Stimulated activated CD4-positive, alpha-beta T cell treated with anti-CD3 and anti-CD28 coated beads, Interleukin-1b, Interleukin-23, amount 100 ng/mL, for 4 hours (primary cell): ENCODE measurements around the gene ARFRP1.

Source experiments
- DNase-seq, 2 donors: peaks; one replicate each; pipeline ENCODE4 v3.0.0-alpha.2; 2020; ENCODE audit warnings: low read depth in 2 of 2

ARFRP1 gene

DNA sequence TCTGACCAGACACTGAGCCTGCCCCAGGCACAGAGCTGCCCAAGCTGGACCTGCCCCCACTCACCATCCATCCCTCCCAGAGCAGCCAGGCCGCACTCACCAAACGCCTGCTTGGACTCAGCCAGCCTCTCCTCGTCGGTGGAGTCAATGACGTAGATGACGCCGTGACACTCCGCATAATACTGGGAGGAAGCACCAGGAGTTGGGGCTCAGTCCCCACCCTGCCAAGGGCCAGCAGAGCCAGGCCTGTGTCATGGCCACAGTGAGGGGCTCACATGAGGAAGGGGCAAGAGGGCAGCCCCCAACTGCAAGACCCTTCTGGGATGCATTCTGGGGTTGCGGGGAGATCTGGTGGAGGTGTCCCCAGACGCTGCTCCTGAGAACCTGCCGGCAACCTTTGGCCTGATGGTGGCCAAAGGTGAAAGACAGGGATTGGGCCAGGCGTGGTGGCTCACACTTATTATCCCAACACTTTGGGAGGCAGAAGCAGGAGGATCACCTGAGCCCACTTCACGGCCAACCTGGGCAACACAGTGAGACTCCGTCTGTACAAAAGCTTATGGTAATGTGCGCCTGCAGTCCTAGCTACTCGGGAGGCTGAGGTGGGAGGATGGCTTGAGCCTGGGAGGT lies 5.6 kb downstream of the ARFRP1 start:
- no peak for DNase-seq

DNA sequence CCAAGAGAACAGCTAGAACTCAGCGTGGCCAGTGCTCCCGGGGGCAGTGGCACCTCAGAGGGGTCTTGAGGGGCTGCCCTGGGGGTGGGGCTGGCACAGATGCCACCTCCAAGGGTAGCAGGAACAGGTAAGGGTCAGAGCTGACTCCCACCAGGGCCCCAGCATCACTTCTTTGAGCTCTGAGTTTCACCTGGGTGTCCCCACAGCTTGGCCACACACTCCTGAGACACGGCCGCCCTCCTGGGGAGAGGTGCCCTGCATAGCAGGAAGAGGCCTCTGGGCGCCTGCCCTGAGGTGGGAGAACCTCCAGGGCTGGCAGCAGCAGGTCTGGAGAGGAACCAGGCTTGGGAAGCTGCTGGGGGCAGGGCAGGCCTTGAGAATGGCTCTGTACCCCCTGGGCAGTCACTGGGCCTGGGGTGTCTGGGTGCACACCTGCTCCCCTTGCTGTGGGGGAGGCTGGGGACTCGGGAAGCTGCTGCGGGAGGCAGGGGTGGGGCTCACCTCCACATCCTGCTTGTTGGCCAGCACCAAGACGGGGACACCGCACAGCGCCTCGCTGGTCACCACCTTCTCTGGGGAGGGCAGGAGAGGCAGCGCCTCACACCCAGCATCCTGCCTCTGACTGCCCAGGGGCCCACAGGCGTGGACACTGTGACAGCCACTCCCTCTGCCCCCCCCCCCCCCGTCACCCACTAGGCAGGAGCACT lies 6.3 kb downstream of the ARFRP1 start:
- DNase-seq = no peak

DNA sequence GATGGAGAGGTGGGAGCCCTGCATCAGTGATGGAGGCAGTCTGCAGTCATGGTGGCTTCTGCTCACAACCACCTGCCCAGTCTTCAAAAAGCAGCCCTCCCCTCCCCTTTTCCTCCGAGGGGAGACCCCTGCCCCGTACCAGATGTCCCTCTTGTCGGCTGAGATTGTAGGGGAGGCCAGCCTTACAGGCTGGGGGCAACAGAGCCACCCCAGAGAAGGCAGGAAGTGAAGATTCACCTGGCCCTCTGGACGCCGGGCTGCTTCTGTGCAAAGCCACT lies 6.8 kb downstream of the ARFRP1 start:
- DNase-seq = no peak

DNA sequence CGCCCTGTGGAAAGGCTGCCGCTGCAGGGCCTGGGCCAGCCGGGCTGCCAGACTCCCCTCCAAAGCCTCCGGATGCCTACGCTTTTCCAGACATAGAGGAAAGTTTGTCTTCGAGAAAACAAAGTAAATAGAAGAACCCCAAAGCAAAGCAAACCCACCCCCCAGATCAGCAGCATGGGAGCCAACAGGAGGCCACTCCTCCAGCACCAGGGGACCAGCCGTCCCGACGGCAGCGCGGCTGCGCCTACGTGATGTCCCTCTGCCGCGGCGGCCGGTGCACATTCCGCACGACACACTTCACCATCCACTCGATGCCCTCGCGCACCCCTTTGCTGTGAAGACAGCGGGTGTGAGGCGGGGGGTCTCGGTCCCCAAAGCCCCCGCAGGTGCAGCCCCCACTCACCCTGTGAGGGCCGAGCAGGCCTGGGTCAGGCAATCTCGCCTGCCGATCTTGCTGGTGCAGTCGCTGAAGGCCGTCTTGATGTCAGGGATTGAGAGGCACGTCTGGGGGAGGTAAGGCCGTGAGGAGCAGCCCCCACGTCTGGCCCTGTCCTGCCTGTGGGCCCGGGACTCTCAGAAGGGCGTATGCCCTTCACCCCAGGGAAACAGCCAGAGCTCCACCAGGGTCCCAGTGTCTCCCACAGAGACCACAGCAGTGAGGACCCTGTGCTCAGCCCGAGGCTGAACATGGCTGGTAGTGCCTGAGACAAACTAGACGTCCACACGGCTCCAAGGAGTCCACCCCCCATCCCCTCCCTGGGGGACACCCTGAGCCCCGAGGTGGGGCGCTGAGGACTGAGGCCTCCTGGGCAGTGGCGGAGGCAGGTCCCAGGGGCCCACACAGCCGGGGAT lies 7.4 kb downstream of the ARFRP1 start:
- no peak for DNase-seq

DNA sequence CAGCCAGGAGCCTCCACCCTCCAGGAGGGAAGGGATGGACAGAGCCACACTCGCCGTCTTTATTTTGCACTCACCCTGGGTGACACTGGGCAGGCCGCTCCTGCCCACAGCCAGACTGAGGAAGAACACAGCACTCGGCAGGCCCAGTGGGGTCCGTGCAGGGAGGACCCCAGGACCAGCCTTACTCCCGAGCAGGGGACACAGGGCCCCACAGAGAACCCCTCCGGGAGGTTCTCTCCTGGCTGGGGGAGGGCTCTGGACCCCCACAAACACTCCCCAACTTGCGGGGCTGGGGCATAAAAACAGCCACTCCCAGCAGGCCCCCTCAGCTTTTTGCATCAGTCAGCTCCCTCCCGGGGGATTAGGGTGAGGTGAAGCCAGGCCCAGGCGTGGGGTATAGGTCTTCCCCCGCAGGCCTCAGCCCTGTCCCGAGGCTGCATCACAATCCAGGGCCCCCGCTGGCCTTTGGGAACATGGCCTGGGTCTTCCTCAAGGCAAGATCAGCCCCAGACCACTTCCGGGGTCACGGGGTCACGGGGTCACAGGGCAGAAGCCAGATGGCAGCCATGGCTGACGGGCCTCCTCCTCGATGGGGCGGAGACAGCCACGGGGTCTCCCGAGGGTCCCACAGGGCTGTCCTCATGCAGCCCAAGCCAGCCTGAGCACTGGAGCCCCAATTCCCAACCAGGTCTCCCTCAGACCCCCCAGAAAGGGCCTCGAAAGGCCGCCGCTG lies 8.1 kb downstream of the ARFRP1 start:
- no peak for DNase-seq

DNA sequence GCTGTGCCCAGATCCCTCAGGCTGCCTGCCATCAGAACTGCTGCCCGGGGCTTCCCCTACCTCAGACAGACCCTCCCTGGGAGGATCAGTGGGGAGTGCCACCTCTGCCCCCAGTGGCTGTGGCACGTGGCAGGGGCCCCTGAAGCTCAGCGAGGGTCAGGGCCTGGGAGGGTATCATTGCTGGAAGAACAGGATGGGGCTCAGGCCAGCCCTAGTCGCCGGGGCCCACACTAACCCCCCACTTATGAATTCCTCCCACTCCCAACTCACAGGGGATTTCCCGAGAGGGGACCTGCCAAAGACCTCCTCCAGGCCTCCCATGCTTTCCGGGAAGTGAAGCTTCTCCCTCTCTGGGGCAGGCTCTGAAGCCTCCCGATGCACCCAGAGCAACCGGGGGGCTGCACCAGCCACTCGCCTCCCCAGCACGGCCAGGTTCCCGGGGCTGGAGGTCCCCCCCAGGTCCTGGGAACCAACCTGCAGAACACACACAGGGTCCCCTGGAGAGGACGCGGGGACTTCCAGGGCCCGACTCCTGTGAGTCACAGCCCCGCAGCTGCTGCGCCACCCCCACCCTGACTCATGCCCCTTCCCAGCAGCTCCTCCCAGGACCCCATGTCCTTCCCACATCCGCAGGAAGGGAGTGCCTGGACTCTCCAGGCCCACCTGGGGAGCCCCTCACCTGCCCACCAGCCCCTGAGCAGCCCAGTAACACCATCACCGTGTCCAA lies 8.9 kb downstream of the ARFRP1 start:
- peak in 1 of 2 donors; percentile 62 for DNase-seq

DNA sequence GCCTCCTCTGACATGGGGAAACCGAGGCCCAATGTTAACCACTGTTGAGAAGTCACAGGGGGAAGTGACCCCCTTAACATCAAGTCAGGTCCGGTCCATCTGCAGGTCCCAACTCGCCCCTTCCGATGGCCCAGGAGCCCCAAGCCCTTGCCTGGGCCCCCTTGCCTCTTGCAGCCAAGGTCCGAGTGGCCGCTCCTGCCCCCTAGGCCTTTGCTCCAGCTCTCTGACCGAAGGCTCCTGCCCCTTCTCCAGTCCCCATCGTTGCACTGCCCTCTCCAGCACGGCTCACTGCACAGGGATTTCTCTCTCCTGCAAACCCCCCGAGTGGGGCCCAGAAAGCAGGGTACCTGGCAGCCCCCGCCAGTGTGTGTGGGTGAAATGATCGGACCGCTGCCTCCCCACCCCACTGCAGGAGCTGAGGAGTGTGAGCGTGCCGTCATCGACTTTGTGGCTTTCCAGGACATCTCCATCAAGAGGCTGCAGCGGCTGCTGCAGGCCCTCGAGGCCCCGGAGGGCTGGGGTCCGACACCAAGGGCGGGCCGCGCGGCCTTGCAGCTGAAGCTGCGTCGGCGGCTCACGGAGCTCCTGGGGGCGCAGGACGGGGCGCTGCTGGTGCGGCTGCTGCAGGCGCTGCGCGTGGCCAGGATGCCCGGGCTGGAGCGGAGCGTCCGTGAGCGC lies 9.8 kb downstream of the ARFRP1 start:
- DNase-seq = no peak

DNA sequence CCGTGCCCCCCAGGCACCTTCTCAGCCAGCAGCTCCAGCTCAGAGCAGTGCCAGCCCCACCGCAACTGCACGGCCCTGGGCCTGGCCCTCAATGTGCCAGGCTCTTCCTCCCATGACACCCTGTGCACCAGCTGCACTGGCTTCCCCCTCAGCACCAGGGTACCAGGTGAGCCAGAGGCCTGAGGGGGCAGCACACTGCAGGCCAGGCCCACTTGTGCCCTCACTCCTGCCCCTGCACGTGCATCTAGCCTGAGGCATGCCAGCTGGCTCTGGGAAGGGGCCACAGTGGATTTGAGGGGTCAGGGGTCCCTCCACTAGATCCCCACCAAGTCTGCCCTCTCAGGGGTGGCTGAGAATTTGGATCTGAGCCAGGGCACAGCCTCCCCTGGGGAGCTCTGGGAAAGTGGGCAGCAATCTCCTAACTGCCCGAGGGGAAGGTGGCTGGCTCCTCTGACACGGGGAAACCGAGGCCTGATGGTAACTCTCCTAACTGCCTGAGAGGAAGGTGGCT lies 10.4 kb downstream of the ARFRP1 start:
- DNase-seq = no peak

DNA sequence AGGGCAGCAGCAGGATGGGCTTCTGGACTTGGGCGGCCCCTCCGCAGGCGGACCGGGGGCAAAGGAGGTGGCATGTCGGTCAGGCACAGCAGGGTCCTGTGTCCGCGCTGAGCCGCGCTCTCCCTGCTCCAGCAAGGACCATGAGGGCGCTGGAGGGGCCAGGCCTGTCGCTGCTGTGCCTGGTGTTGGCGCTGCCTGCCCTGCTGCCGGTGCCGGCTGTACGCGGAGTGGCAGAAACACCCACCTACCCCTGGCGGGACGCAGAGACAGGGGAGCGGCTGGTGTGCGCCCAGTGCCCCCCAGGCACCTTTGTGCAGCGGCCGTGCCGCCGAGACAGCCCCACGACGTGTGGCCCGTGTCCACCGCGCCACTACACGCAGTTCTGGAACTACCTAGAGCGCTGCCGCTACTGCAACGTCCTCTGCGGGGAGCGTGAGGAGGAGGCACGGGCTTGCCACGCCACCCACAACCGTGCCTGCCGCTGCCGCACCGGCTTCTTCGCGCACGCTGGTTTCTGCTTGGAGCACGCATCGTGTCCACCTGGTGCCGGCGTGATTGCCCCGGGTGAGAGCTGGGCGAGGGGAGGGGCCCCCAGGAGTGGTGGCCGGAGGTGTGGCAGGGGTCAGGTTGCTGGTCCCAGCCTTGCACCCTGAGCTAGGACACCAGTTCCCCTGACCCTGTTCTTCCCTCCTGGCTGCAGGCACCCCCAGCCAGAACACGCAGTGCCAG lies 11.0 kb downstream of the ARFRP1 start, which contains the start of gene TNFRSF6B:
Gene TNFRSF6B, plus strand, starts transcription at position 25 of the 729 bp plus-strand sequence. Its CDS starts 116 bp downstream, at position 141.
- DNase-seq = no peak

DNA sequence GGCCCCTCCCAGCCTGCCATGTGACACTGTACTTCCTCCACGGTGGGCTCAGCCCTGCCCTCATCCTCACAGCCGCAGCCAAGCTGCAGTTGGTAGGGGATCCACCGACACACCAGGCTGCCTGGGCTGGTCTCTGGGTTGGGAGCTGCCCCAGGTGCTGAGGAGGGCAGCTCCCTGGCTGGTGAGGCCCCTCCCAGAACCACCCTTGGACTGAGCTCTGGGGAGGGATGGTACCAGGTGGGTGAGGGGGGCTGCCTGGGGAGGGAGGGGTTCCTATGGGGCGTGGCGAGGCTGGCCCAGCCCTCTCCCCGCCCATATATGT lies 11.5 kb downstream of the ARFRP1 start:
- no peak for DNase-seq

DNA sequence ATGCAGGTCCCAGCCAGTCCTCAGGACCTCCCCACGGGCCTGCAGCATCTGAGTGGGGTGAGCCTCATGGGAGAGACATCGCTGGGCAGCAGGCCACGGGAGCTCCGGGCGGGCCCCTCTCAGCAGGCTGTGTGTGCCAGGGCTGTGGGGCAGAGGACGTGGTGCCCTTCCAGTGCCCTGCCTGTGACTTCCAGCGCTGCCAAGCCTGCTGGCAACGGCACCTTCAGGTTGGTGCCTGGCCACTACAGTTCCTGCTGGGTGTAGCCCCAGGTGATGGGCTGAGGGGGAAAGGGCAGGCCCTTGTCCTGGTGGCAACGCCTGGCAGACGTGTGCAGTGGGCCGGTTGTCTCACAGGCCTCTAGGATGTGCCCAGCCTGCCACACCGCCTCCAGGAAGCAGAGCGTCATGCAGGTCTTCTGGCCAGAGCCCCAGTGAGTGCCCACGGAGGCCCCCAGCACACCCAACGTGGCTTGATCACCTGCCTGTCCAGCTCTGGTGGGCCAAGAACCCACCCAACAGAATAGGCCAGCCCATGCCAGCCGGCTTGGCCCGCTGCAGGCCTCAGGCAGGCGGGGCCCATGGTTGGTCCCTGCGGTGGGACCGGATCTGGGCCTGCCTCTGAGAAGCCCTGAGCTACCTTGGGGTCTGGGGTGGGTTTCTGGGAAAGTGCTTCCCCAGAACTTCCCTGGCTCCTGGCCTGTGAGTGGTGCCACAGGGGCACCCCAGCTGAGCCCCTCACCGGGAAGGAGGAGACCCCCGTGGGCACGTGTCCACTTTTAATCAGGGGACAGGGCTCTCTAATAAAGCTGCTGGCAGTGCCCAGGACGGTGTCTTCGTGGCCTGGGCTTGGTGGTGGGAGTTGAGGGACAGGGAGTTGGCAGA lies 12.1 kb downstream of the ARFRP1 start:
- DNase-seq = no peak

DNA sequence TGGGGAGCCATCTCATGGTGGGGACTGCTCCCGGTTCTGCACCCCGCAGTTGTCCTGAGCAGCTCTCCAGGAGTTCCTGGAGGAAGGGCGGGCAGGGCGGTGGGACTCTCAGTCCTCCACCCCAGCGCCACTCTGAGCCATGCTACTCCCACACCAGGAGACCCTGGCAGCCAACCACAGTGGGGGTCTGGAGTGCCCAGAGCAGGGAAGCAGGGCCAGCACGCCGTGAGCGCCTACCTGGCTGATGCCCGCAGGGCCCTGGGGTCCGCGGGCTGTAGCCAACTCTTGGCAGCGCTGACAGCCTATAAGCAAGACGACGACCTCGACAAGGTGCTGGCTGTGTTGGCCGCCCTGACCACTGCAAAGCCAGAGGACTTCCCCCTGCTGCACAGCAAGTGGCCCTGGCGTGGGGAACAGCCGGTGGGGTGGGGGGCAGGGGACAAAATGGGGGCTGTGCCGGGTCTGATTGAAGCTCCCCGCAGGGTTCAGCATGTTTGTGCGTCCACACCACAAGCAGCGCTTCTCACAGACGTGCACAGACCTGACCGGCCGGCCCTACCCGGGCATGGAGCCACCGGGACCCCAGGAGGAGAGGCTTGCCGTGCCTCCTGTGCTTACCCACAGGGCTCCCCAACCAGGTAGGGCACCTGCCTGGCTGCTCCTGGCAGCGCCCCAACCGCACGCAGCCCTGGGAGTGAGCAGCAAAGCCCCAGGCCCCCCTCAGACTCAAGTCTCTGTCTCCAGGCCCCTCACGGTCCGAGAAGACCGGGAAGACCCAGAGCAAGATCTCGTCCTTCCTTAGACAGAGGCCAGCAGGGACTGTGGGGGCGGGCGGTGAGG lies 13.0 kb downstream of the ARFRP1 start:
- DNase-seq = no peak

DNA sequence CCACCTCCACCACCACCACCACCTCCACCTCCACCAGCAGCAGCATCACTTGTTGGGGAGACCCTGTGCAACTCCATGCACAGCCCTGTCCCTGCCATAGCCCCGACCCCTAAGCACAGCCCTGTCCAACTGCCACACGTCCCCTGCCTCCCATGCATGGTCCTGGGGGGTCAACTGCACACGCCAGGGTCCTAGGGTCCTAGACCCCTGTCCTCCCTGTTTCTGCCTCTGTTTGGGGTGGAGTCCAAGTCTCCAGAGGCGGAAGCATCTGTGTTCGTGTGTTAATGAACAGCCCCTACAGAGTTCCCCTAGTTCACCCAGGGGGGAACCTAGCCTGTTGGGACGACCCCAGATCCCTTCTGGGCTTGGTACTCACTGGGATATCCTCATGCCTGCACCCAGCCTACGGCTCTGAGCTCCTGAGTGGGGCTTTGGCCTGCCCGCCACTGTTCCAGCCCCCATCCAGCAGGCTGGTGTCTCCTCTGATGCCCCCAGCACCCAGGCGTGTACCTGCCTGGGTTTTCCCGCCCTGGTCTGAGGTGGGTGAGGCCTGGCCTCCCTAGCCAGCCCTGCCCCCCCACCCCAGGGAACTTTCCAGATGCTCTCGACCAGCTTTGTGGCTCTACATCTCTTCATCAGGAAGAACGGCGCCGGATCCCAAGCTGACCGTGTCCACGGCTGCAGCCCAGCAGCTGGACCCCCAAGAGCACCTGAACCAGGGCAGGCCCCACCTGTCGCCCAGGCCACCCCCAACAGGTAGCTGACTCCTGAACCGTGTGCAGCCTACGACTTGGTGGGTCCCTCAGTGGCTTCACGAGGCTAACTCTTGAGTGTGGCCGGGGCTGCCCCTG lies 13.8 kb downstream of the ARFRP1 start:
- DNase-seq = no peak

DNA sequence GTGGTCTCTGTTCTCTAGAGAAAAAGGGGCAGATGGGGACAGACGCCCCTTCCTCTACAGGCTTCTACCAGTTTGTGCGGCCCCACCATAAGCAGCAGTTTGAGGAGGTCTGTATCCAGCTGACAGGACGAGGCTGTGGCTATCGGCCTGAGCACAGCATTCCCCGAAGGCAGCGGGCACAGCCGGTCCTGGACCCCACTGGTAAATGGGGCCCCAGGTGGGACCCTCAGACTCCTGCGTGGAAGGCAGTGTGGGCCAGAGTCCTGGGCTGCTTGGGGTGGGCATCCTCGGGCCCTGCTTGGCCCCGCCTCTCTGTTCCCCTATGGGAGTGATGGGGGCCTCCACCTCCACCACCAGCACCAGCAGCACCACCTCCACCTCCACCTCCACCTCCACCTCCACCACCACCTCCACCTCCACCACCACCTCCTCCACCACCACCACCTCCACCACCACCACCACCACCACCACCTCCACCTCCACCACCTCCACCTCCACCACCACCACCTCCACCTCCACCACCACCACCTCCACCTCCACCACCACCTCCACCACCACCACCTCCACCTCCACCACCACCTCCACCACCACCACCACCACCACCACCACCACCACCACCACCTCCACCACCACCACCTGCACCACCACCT lies 14.6 kb downstream of the ARFRP1 start:
- no peak for DNase-seq

DNA sequence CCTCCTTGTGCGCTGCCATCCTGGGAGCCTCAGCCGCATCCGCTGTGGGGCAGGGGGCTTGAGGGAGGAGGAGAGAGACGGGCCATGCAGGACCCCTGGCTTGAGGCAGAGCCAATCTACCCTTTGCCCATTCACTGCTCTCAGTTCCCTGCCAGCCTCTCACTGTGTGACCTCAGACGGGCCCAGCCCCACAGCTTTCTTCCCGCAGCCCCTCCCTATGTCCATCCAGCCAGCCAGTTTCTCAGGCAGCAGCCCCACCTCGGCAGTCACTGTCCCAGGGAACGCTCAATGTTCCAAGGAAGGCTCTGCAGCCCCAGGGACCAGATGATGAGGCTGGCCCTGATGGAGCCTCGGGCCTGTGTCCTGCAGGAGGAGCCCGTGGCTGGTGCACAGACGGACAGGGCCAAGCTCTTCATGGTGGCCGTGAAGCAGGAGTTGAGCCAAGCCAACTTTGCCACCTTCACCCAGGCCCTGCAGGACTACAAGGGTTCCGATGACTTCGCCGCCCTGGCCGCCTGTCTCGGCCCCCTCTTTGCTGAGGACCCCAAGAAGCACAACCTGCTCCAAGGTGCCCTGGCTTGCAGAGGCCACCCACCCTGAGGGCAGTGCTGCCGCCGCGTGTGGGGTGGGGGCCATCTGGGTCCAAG lies 15.2 kb downstream of the ARFRP1 start:
- no peak for DNase-seq

DNA sequence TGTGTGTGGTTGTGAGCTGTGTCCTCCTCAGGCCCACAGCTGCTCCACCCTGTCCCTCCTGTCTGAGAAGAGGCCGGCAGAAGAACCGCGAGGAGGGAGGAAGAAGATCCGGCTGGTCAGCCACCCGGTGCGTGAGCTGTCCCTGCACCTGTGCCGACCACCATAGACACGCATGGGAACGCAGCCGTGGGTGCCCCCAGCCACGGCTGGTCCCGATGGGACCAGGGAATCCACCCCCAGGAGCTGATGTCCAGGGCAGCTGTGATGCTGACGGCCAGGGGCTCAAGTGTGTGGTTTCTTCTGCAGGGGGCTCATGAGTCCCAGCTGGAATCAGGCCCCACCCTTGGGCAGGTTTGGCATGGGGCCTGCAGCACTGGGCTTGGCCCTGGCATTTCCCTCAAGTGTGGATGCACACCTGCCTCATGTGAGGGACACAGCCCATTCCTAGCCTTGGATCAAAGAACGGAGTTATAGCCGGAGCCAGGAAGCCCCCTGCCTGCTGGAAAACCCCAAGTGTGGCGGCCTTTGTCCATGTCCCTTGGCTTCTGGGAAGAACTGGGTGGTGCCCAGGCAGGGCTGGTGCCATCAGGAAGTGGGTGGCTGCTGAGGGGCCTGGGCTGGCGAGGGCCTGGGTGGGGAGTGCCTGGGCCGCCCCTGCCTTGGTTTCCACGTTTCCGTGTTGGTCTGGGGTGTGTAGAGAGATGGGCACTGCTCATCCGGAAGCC lies 15.9 kb downstream of the ARFRP1 start:
- DNase-seq = no peak
